NCI-H1694 (cell line): ENCODE measurements around the gene OSBPL3.
"Not testable (repeated sequence)": the region's sequence is repeated elsewhere in the genome, so short reads cannot be mapped to it uniquely, and the experiment has no call there.

Source experiments
- DNase-seq: peaks from one replicate; lab custom pipeline; 2025; lab: John Stamatoyannopoulos, UW

OSBPL3 gene

DNA sequence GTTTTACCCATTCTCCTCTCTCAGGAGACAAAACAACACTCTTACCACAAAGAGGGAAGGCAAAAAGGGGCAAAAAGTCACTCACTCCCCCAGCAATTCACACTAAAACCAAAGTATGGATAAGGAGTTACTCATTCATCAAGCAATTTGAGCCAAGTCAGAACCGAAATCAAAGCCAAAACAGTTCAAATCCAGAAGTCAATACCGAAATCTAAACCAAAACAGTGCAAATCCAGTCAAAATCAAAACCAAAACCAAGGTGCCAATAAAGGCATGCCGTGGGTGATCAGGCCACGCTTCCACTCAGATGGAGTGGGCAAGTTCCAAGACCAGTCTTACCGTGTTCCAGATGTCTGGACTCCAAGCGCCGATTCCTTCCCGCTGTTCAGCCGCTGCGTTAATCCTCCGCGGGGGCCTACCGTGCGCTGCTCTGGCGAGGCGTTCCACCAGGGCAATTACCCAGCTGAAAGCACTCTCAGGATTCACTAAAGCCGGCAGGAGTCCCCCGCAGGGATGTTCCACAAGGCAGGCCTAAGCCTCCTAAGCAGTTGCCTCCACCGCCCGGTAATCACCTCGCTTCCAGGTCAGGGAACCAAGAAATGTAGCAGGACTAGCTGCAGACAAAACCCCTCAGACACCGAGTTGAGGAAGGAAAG lies 185.1 kb downstream of the OSBPL3 start:
- not testable (repeated sequence) for DNase-seq

- no peak for DNase-seq
These were observed 185.9 kb downstream of the OSBPL3 start for GRCh38 chr7:24793982-24794648.

- no peak for DNase-seq
These were observed 190.9 kb downstream of the OSBPL3 start for GRCh38 chr7:24788961-24789576.

DNA sequence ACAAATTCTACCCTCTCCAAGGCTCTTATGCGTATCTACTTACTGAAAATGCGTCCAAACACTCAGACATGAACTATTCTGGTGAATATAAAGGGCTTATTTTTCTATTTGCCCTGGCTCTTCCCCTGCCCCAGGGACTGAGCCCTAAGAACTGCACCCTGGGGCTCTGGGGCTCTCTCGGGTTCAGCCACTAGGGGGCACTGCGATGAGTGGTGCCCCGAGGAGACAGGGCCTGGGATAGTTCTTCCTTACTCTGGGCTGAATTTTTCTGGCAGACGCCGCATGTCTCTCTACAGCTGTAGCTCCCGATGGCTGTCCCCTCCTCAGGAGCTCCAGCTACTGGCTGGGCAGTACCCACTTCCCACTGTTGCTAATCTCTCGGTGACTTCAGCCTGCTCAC lies 191.9 kb downstream of the OSBPL3 start:
- no peak for DNase-seq

GRCh38 chr7:24786941-24787340 lies 193.0 kb downstream of the OSBPL3 start:
- no peak for DNase-seq

DNA sequence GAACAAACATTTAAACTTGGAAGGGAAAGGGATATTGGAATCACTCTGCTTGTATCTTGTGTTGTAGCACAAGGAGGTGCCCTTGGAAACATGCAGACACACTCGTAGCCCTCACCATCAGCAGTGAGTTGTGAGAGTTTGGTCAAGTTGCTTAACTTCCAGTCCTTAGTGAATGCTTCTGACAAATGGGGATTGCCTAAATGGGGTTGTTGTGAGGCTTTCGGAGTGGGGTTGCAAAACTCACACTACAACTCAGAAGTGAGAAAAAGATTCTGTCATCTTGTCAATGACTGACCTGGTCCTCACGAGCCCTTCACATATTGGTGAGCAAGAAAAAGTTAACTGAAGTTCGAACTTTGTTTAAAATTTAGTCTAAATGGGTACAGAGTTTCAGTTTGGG lies 193.7 kb downstream of the OSBPL3 start:
- DNase-seq, result no peak

- no peak for DNase-seq
These were observed 195.7 kb downstream of the OSBPL3 start for GRCh38 chr7:24784277-24784676.

DNA sequence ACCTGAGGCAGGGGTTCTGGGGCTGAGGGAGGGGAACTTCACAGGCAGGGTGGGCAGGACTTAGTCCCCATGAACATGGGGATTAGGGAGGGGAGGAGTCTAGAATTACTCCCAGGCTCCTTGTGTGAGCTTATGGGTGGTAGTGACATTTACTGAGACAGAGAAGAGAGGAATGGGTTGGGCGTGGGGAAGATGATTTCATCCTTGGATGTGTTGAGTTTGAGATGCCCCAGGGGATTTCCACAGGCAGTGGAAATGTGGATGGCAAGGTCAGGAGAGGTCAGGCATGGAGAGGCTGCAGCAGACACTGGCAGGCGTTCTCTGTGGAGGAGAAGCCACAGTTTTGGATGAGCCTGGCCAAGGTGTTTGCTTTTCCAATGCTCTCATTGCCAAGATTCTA lies 196.3 kb downstream of the OSBPL3 start:
- DNase-seq, result no peak

GRCh38 chr7:24781106-24781505 lies 198.9 kb downstream of the OSBPL3 start:
- DNase-seq, result no peak

DNA sequence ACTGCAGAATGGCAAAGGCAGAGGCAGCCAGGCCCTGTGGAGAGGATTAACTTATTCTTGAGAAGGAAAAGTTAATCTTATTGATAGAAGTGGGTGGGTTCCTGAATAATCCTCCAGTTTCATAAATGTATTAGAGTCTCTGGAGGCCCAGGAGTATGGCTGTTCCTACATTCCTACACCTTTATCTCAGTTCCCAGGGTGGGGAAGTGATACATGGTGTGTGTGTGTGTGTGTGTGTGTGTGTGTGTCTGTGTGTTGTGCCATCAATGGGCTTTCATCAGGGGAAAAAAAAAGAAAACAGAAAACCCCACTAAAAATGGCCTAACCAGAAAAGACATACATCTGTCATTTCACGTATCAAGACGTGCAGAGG lies 200.7 kb downstream of the OSBPL3 start:
- no peak for DNase-seq

DNA sequence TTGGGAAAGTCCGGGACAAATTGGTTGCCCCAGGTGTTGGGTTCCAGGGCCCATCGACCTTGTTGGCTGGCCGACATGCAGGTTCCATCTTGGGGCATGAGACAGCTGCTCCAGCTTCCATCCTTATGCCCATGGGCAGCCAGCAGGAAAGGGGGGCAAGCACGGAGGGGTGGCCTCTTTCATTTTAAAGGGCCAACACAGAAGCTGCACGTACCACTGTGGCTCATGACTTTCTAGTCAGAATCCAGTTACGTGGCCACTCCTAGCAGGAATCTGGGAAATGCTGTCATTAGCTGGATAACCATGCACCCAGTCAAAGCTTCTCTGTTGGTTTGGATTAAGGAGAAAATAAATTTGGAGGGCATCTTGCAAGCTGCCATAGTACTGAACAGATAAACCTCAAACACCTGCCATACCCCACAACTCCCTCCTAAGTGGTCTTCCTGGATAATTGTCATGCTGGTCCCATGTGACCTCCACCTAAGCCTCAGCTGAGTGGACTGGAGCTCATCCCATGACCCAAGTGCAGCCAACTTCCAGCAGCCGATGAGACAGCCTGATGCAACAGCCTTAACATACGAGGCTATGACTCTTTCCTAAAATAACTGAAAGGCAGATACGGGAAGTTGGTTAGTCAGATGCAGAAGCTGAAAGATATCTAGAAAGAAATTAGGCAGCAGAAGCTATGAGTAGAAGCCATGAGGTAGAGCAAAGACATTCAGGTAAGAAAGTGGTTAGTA lies 201.3 kb downstream of the OSBPL3 start:
- DNase-seq, result no peak

DNA sequence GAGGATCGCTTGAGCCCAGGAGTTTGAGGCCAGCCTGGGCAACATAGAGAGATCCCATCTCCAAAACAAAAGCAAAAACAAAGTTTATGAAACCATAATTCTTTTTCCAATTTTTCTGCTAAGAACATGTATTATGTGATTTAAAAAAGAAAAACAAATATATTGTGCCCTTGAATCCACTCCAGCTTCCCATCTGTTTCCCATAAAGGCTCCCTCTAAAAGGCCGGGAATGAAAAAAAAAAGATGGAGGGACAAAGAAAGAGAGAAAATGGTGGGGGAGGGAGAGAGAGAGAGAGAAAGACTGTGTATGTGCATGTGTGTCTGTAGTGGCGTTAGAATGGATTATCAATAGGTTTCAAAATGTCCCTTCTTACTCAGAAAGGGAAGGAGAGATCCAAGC lies 202.2 kb downstream of the OSBPL3 start:
- no peak for DNase-seq

GRCh38 chr7:24773646-24774045 lies 206.3 kb downstream of the OSBPL3 start:
- DNase-seq, result no peak

DNA sequence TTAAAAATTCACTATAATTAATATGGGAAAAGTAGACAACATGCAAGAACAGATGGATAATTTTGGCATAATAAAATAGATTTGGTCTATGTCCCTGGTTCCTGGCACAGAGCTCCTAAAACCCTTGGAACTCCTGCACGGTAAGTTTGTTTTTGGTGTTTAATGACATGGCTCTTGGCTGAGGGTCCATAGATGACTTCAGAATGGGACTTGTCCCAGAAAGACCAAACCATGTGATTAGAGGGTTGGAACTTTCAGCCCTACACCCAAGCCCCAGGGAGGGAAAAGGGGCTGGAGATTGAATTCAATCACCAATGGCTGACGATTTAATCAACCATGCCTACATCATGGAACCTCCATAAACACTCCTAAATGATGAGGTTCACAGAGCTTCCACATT lies 210.1 kb downstream of the OSBPL3 start:
- DNase-seq, result no peak

GRCh38 chr7:24769014-24769830 lies 210.8 kb downstream of the OSBPL3 start:
- no peak for DNase-seq

GRCh38 chr7:24767878-24768569 lies 212.0 kb downstream of the OSBPL3 start:
- DNase-seq, result no peak

- DNase-seq, result no peak
These were observed 214.8 kb downstream of the OSBPL3 start for GRCh38 chr7:24764972-24765744.

DNA sequence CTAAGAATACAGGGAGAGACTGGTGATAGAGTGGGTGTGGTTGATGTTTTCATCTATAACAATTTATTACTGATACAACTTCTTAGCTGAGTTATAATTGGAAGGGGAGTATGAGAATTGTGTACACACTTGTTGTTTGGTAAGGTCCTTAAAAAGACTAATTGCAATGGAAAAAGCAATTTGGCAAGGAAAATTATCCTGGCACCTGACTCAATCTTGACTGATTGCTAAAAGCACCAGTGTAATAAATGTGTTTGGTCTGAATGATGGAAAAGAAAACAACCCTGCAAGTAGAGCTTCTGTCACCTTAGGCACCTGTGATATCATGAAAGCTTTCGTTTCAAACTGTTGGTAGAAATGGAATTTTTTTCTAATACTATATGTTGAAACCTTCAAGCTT lies 216.0 kb downstream of the OSBPL3 start:
- no peak for DNase-seq

DNA sequence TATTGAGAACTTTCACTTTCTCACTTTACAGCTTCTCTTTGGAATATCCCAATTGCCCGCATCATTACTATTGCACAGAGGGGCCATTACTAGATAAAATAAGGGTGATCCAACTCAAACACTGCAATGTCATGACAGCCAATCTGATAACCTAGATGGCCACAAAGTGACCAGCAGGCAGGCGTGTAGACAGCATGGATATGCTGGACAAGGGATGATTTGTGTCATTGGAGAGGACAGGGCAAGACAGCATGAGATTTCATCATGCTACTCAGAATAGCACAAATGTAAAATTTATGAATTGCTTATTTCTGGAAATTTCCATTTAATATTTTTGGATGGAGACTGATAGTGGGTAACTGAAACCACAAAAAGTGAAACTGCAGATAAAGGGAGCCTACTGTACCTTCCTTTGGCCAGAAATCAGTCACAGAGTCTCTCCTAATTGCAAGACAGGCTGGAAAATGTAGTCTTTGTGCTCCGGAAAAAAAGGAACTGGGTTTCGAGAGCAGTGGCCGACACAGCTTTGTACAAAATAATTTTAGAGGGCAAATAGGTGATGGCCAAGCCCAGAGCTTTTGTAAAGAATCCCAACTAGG lies 216.6 kb downstream of the OSBPL3 start:
- DNase-seq, result no peak

- no peak for DNase-seq
These were observed 217.2 kb downstream of the OSBPL3 start for GRCh38 chr7:24762771-24763170.
